Stimulated activated CD4-positive, alpha-beta T cell treated with anti-CD3 and anti-CD28 coated beads, Interleukin-4, amount 100 ng/mL, for 24 hours (primary cell): ENCODE measurements around the gene TNFAIP2.
A peak's percentile ranks its signal among the peaks of the same experiment; 100 is the strongest.

Experiments used
- DNase-seq: peaks from one replicate; pipeline ENCODE4 v3.0.0-alpha.2; 2020

The TNFAIP2 gene

GRCh38 chr14:103094406-103095209 is 28.7 kb upstream of the TNFAIP2 start, which contains the start of gene EXOC3L4:
Gene EXOC3L4, plus strand, starts transcription at chr14:103094725. Its CDS starts 5,495 bp downstream, at chr14:103100220.
- no peak for DNase-seq

- DNase-seq, result no peak
Measured at GRCh38 chr14:103095210-103095778, 28.0 kb upstream of the TNFAIP2 start.

- no peak for DNase-seq
Measured at GRCh38 chr14:103096387-103096786, 26.9 kb upstream of the TNFAIP2 start.

DNA sequence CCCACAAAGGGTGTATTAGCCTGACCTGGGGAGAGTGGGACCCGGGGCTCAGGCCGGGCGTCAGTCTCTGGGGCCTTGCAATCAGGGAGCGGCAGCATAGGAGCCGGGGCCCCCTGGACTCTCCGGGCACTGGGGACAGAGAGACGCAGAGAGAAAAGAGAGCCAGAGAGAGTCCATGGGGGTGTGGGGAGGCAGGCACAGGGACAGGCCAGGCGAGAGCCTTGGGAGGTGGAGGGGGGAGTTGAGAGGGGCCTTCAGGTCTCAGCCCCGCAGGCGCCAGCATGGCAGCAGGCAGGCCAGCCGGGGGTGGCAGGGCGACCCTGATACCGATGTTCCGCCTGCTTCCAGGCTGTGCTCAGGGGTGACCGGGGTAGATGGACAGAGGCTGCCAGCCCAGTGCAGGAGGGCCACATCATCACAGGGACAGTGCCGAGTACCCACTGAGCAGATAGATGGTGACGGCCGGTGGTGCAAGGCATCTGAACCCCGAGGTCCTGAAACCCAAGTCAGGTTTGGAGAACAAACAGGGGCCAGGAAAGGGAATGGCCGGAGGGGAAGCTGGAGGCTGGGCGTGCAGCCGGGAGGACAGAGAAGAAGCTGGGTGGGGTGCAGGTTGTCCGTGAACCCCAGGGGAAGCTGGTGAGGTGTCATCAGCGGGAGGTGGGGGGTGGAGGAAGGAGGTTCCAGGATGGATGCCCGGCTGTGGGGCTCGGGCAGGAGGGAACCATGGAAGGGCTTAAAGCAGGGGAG is 25.8 kb upstream of the TNFAIP2 start:
- DNase-seq, result no peak

DNA sequence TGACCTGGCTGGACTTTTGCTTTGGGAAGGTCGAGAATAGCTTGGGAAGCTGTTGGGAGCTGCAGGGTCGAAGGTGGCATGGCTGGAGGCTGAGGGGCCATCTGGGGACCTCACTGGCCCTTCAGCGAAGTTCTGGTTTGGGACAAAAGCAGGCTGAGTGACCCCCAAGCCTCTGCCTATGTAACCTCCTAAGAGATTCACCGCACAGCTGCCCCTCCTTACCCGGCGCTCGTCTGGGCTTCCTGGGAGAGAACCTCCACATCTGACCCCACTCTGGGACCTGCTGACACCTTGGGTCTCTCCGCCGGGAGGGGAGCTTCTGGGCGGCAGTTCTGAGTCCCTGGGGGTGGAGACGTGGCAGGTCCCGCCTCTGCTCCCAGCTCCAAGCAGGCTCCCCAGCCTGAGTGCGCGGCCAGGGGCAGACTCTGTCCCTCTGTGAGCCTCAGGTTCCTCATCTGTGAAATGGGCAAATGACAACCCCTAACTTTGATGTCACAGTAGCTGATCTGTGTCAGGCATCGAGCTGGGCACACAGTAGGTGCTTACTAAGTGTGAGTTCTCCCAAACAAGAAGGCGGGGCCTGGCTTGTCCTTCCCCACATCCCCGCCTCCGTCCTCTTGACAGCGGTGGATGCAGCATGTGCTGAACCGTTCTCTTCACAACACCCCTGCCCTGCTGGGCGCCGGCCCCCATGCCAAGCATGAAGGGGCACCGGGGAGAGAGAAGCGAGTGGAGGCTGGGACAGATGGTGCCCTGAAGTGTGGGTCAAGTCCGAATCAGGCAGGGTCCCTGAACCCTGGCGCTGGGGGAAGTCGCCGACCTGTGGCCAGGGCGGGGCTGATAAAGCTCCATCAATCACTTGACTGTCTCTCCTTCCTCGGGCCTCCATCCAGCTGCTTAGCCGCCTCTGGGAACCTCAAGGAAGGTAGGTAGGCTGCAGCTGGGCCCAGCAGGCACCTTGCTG is 25.0 kb upstream of the TNFAIP2 start:
- DNase-seq, result no peak

DNA sequence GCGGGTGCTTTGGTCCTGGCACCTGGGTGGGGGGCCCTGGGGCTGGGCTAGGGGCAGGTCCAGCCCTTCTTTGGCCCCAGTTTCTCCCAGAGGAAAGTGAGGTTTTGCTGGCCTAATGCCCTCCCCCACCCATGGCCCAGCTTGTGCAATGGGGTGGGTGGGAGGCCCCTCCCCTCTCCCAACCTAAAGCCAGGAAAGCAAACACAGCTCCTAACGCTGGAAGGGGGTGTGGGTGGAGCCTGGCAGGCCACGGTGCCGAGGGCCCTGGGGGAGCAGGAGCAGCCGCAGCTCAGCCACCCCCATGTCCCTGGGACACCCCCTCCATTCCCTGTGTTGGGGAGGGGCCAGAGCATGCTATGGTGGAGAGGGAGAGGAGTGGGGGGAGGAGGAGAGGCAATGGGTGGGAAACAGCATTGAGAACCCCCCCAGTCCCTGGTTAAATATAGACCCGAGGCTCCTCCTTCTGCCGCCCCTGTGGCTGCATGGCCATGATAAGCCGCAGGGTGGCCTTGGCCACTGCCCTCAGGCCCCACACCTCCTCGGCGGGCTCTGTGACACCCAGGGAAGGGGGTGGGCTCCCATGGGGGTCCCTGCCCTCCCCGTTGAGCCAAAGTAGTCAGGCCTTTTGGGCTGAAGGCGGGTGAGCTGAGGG is 24.1 kb upstream of the TNFAIP2 start:
- no peak for DNase-seq

DNA sequence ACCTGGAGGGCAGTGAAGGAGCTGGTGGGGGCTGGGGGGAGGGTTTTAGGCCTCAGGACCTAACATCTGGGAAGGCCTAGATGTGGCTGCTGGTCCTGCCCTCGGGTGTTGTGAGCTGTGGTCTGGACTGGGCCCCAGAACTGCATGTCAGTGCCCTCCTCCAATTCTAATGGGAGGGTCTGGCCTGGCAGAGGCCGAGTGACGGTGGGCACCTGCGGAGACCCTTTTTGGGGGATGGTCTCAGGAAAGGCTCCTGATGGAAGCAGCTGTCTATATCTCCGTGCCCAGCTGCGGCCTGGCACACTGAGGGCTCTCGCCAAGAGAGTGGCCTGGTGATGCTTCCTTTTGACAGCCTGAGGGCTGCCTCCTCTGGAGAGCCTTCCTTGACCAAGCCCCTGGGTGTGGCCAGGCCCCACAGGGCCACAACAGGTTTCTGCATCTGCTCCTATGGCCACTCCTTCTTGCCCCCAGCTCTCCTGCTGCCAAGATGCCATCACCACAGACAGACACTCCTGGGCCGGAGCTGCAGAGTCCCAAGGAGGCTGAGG is 23.5 kb upstream of the TNFAIP2 start:
- DNase-seq, result no peak

DNA sequence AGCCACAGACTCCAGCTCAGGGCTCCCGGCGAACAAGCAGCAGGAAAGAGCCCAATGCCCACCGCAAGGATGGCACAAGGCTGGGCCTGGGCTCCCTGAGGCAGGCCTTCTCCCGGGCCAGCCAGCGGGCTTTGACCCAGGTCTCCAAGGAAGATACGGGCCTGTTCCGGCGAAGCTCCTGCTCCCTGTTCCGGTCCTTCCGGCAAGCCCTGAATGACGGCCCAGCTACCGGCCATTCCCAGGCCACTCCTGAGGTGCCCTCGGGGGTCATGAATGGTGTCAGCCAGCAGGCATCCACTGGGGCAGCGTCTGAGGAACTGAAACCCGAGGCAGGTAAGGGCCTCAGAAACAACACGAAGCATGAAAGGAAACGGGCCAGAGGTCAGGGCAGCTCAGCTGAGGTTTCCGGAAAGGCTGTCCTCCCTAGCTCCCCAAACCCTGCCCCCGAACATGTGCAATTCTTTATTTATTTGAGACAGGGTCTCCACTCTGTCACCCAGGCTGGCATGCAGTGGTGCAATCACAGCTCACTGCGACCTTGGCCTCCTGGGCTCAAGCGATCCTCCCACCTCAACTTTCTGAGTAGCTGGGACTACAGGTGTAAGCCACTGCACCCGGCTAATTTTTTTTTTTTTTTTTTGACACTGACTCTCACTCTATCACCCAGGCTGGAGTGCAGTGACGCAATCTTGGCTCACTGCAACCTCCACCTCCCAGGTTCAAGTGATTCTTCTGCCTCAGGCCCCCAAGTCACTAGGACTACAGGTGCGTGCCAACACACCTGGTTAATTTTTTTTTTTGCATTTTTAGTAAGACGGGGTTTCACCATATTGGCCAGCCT is 22.8 kb upstream of the TNFAIP2 start:
- no peak for DNase-seq

DNA sequence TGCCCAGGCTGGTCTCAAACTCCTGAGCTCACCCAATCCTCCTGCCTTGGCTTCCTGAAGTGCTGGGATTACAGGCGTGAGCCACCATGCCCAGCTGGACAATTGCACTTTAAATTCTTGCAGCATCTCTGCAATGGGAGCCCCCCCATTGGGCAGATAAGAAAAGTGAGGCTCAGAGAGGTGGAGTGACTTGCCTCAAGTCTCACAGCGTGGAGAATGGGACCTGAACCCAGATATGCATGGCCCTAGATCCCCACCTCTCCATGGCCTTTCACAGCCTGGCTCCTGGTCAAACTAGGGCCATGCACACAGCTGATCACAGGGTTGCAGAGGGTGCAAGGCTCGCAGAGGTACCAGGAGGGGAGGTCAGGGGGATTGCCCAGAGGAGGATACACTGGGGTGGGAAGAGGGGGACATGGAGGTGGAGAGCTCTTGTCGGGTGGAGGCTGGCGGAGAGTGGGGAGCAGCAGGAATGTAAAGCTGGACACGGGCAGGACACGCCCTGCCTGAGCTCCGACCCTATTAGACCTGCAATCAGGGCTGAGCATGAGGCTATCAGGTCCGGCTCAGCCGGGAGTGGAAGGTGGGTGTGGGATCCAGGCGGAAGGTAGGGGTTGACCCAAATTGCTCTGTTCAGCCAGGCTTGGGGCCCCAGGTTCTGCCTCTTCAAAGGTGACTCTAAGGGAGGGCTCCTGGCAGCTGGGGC is 21.9 kb upstream of the TNFAIP2 start:
- DNase-seq, result no peak

GRCh38 chr14:103101963-103102688 is 21.1 kb upstream of the TNFAIP2 start:
- DNase-seq, result no peak

GRCh38 chr14:103102689-103103260 is 20.5 kb upstream of the TNFAIP2 start:
- DNase-seq, result no peak

- no peak for DNase-seq
Measured at GRCh38 chr14:103103461-103104388, 19.5 kb upstream of the TNFAIP2 start.

DNA sequence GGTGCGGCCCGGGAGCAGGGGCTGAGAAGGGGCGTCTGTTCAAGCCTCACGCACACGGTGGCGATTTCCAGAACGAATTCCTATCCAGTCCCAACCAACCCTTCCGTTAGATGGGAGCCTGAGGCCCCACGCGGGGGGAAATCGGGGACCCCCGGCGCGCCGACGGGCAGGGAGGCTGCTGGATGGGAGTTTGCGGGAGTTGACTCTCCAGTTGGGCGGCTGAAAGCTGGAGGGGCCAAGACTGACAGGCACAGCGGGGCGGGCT is 18.9 kb upstream of the TNFAIP2 start:
- DNase-seq, result no peak

- DNase-seq, result peak; percentile 71
Measured at GRCh38 chr14:103104654-103105452, 18.4 kb upstream of the TNFAIP2 start.

DNA sequence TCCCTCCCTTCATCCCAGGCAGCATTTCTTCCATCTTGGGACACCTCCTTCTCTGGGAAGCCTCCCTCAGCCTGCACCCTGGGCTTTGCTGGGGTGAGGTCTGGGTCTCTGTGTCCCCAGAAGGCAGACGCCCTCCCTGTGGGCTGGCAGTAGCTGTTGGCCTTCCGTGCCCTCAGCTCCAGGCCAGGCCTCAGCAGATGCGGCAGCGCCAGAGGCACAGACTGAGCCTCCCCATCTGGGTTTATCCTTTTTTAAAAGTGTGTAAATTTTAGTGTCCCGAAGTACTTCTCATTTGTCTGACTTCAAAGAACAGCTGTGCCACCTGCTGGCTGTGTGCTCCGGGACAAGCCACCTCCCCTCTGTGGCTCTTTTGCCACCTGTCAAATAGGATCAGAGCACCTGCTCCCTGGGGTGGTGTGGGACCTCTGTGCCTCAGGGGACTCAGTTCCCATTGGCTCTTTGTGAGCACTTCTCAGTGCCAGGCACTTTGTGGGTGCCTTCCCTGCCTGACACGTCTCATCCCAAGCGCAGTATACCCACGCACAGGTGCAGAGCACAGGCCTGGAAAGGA is 17.6 kb upstream of the TNFAIP2 start:
- DNase-seq, result no peak

GRCh38 chr14:103107455-103107854 is 15.8 kb upstream of the TNFAIP2 start:
- no peak for DNase-seq
